HG02938 (cell line): ENCODE results near the gene CFLAR.
A peak's percentile ranks its signal among the peaks of the same experiment; 100 is the strongest.

Experiments used
- ATAC-seq: cut with Tn5 transposase; IDR thresholded peaks from one replicate; pipeline ENCODE4 v1.9.1; 2021; ENCODE audit warnings: mild to moderate bottlenecking, moderate library complexity; ENCODE audit not compliant: unreplicated experiment

The CFLAR gene

DNA sequence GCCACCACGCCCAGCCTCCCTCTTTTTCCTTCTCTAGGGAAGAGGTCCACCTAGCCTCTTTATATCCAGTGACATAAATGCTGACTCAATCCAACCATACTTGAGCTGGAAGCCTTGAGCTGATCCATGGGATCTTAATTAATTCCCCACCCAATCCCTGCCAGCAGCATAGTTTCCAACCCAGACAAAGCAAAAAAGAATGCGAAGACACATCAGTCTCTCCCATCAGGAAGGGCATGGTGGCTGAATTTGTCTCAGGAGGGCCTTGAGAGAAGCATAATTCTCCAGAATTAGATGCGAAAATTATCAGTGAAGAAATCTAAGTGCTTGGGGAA, 89.5 kb downstream of the CFLAR start:
- no peak for ATAC-seq

DNA sequence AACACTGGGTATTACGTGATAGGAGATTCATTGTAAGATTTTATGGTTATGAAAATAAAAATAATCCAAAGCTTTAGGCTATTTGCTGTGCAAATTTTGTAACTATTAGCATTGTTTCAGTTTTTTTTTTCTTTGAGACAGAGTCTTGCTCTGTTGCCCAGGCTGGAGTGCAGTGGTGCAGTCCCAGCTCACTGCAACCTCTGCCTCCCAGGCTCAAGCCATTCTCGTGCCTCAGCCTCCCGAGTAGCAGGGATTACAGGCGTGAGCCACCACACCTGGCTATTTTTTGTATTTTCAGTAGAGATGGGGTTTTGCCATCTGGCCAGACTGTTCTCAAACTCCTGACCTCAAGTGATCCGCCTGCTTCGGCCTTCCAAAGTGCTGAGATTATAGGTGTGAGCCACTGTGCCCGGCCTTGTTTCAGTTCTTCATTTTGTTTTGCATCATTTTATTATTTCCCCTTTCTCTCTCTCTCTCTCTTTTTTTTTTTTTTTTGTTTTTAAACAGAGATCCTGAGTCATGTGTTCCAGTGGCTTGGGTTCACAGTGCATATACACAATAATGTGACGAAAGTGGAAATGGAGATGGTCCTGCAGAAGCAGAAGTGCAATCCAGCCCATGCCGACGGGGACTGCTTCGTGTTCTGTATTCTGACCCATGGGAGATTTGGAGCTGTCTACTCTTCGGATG, 92.7 kb downstream of the CFLAR start:
- ATAC-seq = peak; percentile 68

DNA sequence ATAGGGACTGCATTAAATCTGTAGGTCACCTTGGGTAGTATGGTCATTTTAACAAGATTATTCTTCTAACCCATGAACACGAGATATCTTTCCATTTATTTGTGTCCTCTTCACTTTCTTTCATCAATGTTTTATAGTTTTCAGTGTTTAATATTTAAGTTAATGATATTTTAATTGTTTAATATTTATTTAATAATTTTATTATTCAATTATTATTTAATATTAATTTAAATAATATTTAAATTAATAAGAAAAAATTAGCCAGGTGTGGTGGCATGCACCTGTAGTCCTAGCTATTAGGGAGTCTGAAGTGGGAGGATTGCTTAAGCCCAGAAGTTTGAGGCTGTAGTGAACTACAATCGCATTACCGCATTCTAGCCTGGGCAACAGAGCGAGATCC, 100.0 kb downstream of the CFLAR start:
- no peak for ATAC-seq

DNA sequence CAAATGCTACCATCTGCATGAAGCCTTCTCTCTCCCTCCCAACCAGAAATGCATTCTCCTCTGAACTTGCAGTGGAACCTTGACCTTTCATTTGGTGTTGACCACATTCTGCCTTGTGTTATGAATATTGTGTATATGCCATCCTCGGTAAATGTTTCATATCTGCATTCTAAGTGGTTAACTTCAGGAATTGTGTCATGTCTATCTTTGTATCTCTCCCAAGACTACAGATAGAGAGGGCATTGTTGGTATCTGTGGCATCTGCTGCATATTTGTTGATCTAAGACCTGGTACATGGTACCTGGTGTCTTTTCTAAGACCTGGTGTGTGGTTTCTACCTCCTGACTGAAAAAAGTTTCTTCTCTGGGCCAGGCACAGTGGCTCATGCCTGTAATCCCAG, 101.0 kb downstream of the CFLAR start:
- ATAC-seq = no peak

DNA sequence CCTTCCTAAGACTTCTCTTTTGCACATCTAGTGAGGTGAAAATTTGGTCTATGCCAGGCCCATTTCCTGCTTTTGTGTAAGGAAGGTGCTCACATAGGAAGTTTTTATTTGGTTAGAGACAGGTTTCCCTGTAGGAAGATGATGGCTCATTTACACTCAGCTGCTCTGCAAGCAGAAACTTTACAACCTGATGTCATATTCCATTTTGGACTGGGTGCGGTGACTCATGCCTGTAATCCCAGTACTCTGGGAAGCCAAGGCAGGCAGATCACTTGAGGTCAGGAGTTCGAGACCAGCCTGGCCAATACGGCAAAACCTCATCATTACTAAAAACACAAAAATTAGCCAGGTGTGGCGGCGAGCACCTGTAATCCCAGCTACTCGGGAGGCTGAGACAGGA, 102.8 kb downstream of the CFLAR start:
- ATAC-seq = no peak

DNA sequence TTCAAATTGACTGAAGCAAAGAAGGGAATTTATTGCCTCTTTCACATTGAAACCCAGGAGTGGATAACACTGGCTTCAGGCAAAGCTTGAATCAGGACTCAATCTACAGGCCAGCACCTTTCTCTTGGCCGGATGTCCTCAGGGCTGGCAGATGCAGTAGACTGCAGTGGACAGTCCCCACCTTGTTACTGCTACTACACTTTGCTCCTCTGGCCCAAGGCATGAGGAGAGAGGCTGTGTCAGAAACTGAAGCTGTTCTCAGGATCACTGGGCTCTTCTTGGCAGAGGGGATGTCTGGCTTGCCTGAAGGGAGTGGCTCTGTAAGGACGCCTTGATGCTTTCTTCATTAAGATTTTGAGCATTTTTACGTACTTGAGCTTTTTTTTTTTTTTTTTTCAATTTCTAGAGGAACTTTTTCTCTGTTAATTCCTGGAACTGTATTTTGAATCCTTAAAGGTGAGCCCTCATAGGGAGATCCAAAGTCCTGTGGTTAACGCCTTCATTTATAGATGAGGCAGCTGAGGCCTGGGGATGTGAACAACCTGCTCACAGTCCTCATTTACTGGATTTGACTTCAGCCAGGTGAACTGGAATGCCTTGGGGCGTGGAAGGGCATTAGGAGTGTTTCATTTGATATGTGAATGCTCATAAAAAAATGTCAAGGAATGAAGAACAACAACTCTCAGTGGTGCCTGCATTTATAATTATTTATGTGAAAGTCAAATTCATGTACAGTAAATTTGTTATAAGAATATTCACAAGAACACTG, 103.5 kb downstream of the CFLAR start:
- no peak for ATAC-seq

DNA sequence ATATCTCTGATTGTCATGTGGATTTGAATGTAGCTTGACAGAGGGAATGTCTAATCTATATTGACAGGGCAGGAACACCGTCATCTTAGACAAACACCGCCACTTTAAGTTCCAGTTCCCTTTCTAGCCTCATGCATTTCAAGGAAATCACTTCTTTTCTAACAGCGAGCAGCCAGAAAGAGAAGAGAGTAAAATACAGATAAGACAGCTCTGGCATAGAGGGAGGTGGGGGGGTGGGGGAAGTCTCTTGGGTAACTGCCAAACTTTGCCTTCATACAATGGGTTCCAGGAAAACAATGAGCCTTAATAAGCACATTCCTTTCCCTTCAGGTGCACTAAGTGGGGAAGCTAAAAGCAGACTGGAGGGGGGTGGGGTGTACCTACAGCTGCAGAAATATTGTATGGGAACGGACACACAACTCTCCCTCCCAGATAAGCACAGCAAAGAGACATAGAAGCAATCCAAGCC, 104.2 kb downstream of the CFLAR start:
- no peak for ATAC-seq

DNA sequence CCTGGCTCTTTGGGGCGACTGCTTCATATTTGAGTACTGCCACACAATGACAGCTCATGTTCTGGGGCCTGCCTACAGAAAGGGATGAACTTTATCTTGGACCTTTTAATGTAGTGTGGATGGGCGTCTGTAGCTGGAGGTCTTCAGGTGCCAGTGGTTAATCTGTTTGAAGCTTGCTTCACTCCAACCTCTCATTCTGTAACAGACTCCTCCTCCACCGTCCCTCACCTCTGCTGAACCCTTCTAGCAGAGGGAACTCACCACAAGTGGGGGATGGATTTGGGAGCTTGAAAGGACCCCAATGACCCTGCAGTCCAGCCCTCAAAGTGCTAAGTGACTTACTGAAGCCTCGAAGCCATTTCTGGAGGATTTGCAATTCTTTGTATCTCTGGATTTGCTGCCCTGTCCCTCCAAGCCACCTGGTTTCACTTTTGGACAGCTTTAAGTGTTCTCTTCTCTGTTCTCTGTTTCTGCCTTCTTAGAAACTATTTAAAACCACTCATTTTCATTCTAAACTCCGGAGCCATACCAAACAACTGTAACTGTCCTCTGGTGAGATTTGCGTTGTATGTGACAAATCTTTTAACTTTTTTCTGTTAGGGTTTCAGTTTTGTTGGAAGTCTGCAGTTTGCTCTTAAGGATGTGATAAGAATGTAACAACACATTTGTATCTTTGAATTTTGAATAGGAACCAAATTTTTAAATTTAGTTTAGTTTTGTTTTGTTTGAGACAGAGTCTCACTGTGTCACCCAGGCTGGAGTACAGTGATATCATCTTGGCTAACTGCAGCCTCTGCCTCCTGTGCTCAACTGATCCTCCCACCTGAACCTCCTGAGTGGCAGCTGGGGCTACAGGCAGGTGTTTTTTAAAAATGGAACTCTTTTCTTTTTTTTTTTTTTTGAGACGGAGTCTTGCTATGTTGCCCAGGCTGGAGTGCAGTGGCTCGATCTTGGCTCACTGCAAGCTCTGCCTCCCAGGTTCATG, 107.4 kb downstream of the CFLAR start:
- ATAC-seq = peak; percentile 91
